NB4 (cell line): ENCODE data around the gene NAV3.

Experiments used
- CTCF ChIP-seq: IDR thresholded peaks from one replicate; pipeline ENCODE4 v1.5.1; 2012; ENCODE audit warnings: low read depth, low read length
- MYC ChIP-seq: IDR thresholded peaks from 2 replicates; pipeline ENCODE4 v1.6.1; 2011; ENCODE audit warnings: low read depth, low read length
- POLR2A ChIP-seq: IDR thresholded peaks from 2 replicates; pipeline ENCODE4 v1.6.1; 2011; ENCODE audit warnings: mild to moderate bottlenecking; ENCODE audit not compliant: insufficient read length; ENCODE audit errors: extremely low read depth

- peak; percentile 26 for TF ChIP-seq CTCF
- no peak for TF ChIP-seq POLR2A
- no peak for TF ChIP-seq MYC
These were observed 351.0 kb downstream of the NAV3 start for GRCh38 chr12:78181544-78182162.
